GM12878 (cell line): ENCODE results near the gene DLG2. TPM values are rescaled to one million over a fixed set of nuclear protein-coding genes. Genes with fewer than 3 reads are reported as not detected.

Experiments used
- ATAC-seq: fragments of 200-7000 bp; cut with Tn5 transposase; 3 replicates; pipeline ENCODE4 v1.9.1; 2020; ENCODE audit warnings: mild to moderate bottlenecking, moderate library complexity
- BruUV-seq: library from RNA; stranded (reverse); fragments of 400-500 nt; replicated peaks from 2 replicates; lab custom pipeline; 2021; lab: Mats Ljungman, UMichigan
- CTCF ChIA-PET: fragments of 300-600 bp; sonication (Branson Sonifier 250); formaldehyde crosslinking; extraction: SDS; loops from one replicate; lab custom pipeline; 2021; ENCODE audit warnings: inconsistent platforms; lab: Yijun Ruan, JAX
- POLR2A ChIA-PET: fragments of 350-600 bp; formaldehyde crosslinking; extraction: SDS; loops from one replicate; lab custom pipeline; 2021; ENCODE audit warnings: inconsistent platforms; lab: Charles Lee
- RAD21 ChIA-PET: fragments of 300-600 bp; sonication (Branson Sonifier 250); formaldehyde crosslinking; loops from one replicate; lab custom pipeline; 2023; ENCODE audit warnings: antibody characterized with exemption; ENCODE audit not compliant: unreplicated experiment; lab: Charles Lee
- SMC1A ChIA-PET: fragments of 300-600 bp; sonication (Branson Sonifier 250); formaldehyde crosslinking; loops from one replicate; lab custom pipeline; 2023; ENCODE audit not compliant: unreplicated experiment, uncharacterized antibody; lab: Charles Lee
- DNase-seq: peaks from one replicate; pipeline ENCODE4 v3.0.0-alpha.2; 2011; ENCODE audit warnings: low read depth, low spot score
- FAIRE-seq: peaks from 3 replicates; lab custom pipeline; 2011; peaks lifted over from hg19 to GRCh38; lab: Jason Lieb, UNC
- H2AFZ ChIP-seq: 2 replicates; pipeline ENCODE4 v1.6.0; 2011; ENCODE audit warnings: low read depth, low read length, control low read depth; ENCODE audit not compliant: control insufficient read depth
- H3K27ac ChIP-seq: 2 replicates; pipeline ENCODE4 v1.5.1; 2011; ENCODE audit warnings: control low read depth; ENCODE audit not compliant: control insufficient read depth, insufficient read depth
- H3K27me3 ChIP-seq, 2 experiments: replicated peaks in 1 of 2; 2 replicates each; pipeline versions ENCODE4 v1.6.0 to v1.6.1; 2011; ENCODE audit warnings: low read length in 1 of 2; ENCODE audit not compliant: control insufficient read depth in 2 of 2, insufficient read depth in 2 of 2
- H3K36me3 ChIP-seq, 2 experiments: 2 replicates each; pipeline ENCODE4 v1.5.1; 2011; ENCODE audit warnings: low read length in 1 of 2; ENCODE audit not compliant: control insufficient read depth in 2 of 2, insufficient read depth in 2 of 2
- H3K4me1 ChIP-seq: 2 replicates; pipeline ENCODE4 v1.6.1; 2011; ENCODE audit warnings: mild to moderate bottlenecking, low read length, moderate library complexity, mixed read lengths; ENCODE audit not compliant: control insufficient read depth, insufficient read depth
- H3K4me2 ChIP-seq: 2 replicates; pipeline ENCODE4 v1.6.0; 2011; ENCODE audit warnings: control low read depth; ENCODE audit not compliant: control insufficient read depth, insufficient read depth
- H3K4me3 ChIP-seq: fragments of 200-600 bp; sonication (generic); 2 replicates; pipeline ENCODE4 v1.5.1; 2016
- H3K79me2 ChIP-seq: 2 replicates; pipeline ENCODE4 v1.6.0; 2011; ENCODE audit warnings: low read length; ENCODE audit not compliant: control insufficient read depth, insufficient read depth
- H3K9ac ChIP-seq: 2 replicates; pipeline ENCODE4 v1.8.0; 2011; ENCODE audit warnings: low read length, control low read depth, mixed read lengths; ENCODE audit not compliant: control insufficient read depth, insufficient read depth
- H3K9me3 ChIP-seq: replicated peaks from 3 replicates; pipeline ENCODE4 v1.5.1; 2011; ENCODE audit warnings: mild to moderate bottlenecking, low read length; ENCODE audit not compliant: control insufficient read depth, insufficient read depth
- H4K20me1 ChIP-seq: 2 replicates; pipeline ENCODE4 v1.6.0; 2011; ENCODE audit not compliant: control insufficient read depth, insufficient read depth
- HDAC6 ChIP-seq: fragments of 200-600 bp; sonication (generic); IDR thresholded peaks from one replicate; pipeline ENCODE4 v1.8.0; 2017; ENCODE audit warnings: antibody characterized with exemption; ENCODE audit not compliant: unreplicated experiment
- IRF3 ChIP-seq: fragments of 450-650 bp; IDR thresholded peaks from 2 replicates; pipeline ENCODE4 v1.6.1; 2014; ENCODE audit warnings: mild to moderate bottlenecking
- RUNX3 ChIP-seq: IDR thresholded peaks from 2 replicates; pipeline ENCODE4 v1.6.1; 2012; ENCODE audit warnings: low read length, inconsistent platforms
- SRF ChIP-seq, 2 experiments: IDR thresholded peaks; 2 replicates each; pipeline ENCODE4 v1.6.1; 2011; ENCODE audit warnings: low read depth in 2 of 2, low read length in 2 of 2, mild to moderate bottlenecking in 1 of 2, moderate library complexity in 1 of 2
- WGBS: methylation state at CpG from one replicate; pipeline ENCODE4 v1.1.6; 2016; ENCODE audit warnings: low lambda C conversion rate; ENCODE audit not compliant: insufficient replicate concordance, insufficient coverage; ENCODE audit errors: missing lambda C conversion rate; 5-methylcytosine and 5-hydroxymethylcytosine counted together
- in situ Hi-C: fragments of 300-500 bp; cut with MboI; formaldehyde crosslinking; loops from 9 replicates; pipeline ENCODE4 v1.14.3; 2018; ENCODE audit warnings: mixed read lengths
- intact Hi-C: fragments of 100-400 bp; cut with micrococcal nuclease; formaldehyde crosslinking; loops from one replicate; pipeline ENCODE4 v1.14.2; 2022; ENCODE audit not compliant: unreplicated experiment
- polyA plus RNA-seq, 11 experiments: library from polyadenylated mRNA; depleted of rRNA in 4 of 11; unstranded in 6 of 11; stranded (reverse) in 5 of 11; fragments of >200 nt; fragmentation: Nextera tagmentation in 4 of 11; fragmentation: Illumina TruSeq in 1 of 11; extraction: Ambion mirVana in 4 of 11; extraction: Trizol in 1 of 11; gene quantifications; 1 replicate in 1 of 11; 2 replicates in 10 of 11; pipeline versions ENCODE4 v1.2.1 to v1.2.3, GENCODE V29; 2011 to 2016; ENCODE audit warnings: inconsistent platforms in 2 of 11, missing spikeins in 2 of 11, low read depth in 1 of 11
- total RNA-seq, 4 experiments: library from RNA; depleted of rRNA in 3 of 4; stranded (reverse); fragments of >200 nt in 3 of 4; fragmentation: Illumina TruSeq in 1 of 4; extraction: Trizol in 1 of 4; gene quantifications; 2 replicates each; pipeline versions ENCODE4 v1.2.1 to v1.2.3, GENCODE V29; 2013 to 2021
- TF ChIP-seq, protein P1 (sequence below), 3 experiments: IDR thresholded peaks in 2 of 3; conservative IDR thresholded peaks in 1 of 3; 2 replicates each; pipeline ENCODE4 v1.5.1; 2011; ENCODE audit warnings: low read depth in 3 of 3, low read length in 3 of 3, mild to moderate bottlenecking in 3 of 3, control low read depth in 2 of 3, moderate library complexity in 2 of 3, inconsistent platforms in 1 of 3, mixed read lengths in 1 of 3; ENCODE audit not compliant: control insufficient read depth in 2 of 3, insufficient read depth in 1 of 3; ENCODE audit errors: extremely low read depth in 1 of 3

DLG2 gene
- total and polyA plus RNA-seq, 10 of the 15 experiments (the other 5 are each of a cell fraction or from before 2014, with no cell fraction given), result 0.09 to 0.98 (median 0.35) TPM

- Histone ChIP-seq H3K27ac (no peak overlapping the region), H3K4me2 (no peak overlapping the region; the same call in 1 of the 2 replicates), H2AFZ (no peak overlapping the region), H3K9ac (no peak overlapping the region)
- CTCF ChIA-PET, result interaction anchor here (0.7 kb wide), 1 partner anchor 9 kb away, joined by 3 read pairs; no protein-coding TSS in a partner anchor
- SMC1A ChIA-PET, result no interaction called here
- WGBS, result 3% methylated on average over 1 of the region's 1 CpG
- no TSS peak for BruUV-seq
- no peak for TF ChIP-seq IRF3
- no peak for TF ChIP-seq SRF (IDR thresholded peaks at IDR 0.05; ENCODE audit: low read depth in 2 of 2, low read length in 2 of 2)
- TF ChIP-seq HDAC6, result no peak
- TF ChIP-seq RUNX3, result 0 out of 2 replicates have a peak, but pooled peaks have one; percentile 14
- TF ChIP-seq, protein P1, sequence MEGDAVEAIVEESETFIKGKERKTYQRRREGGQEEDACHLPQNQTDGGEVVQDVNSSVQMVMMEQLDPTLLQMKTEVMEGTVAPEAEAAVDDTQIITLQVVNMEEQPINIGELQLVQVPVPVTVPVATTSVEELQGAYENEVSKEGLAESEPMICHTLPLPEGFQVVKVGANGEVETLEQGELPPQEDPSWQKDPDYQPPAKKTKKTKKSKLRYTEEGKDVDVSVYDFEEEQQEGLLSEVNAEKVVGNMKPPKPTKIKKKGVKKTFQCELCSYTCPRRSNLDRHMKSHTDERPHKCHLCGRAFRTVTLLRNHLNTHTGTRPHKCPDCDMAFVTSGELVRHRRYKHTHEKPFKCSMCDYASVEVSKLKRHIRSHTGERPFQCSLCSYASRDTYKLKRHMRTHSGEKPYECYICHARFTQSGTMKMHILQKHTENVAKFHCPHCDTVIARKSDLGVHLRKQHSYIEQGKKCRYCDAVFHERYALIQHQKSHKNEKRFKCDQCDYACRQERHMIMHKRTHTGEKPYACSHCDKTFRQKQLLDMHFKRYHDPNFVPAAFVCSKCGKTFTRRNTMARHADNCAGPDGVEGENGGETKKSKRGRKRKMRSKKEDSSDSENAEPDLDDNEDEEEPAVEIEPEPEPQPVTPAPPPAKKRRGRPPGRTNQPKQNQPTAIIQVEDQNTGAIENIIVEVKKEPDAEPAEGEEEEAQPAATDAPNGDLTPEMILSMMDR (IDR thresholded peaks at IDR 0.05 in 2 of 3, conservative IDR thresholded peaks at IDR 0.05 in 1 of 3; ENCODE audit: control insufficient read depth in 2 of 3, extremely low read depth in 1 of 3, insufficient read depth in 1 of 3, low read depth in 3 of 3, low read length in 3 of 3), result no peak
- TF ChIP-seq, all 136 proteins: peak for 1
- Histone ChIP-seq H3K27me3 (no peaks in the 10 kb centered on the region; a peak in 3 of 4 replicates), H3K4me1 (peaks cover 3% of the 10 kb centered on the region; the same call in 1 of the 2 replicates), H4K20me1 (no peaks in the 10 kb centered on the region), H3K79me2 (no peaks in the 10 kb centered on the region), H3K36me3 (no peaks in the 10 kb centered on the region), H3K4me3 (no peak overlapping the region), H3K9me3 (no peaks in the 10 kb centered on the region)
- RAD21 ChIA-PET, result no interaction called here
- ATAC-seq, result peak; percentile 55
- peak; percentile 26 for DNase-seq
- in situ Hi-C loops, result no loop called here
- intact Hi-C loops, result no loop called here
- FAIRE-seq, result peak; percentile 47
- POLR2A ChIA-PET, result no interaction called here
Observed at GRCh38 chr11:83643115-83643514, 1984.0 kb downstream of the DLG2 start.
